ENCODE data around the gene IFITM2. TPM values are rescaled to one million over a fixed set of nuclear protein-coding genes. Genes with fewer than 3 reads are reported as not detected.
"Not testable (repeated sequence)": the region's sequence is repeated elsewhere in the genome, so short reads cannot be mapped to it uniquely, and the experiment has no call there.

Gene IFITM2
- total RNA-seq (2014; rRNA removed; shearing (Covaris generic)) = 75.2 and 104 TPM in 2 replicates
- polyA plus RNA-seq (2016; fragmentation: Nextera tagmentation; extraction: Ambion mirVana) = 1,025 and 1,029 TPM in 2 replicates

- H4K20me1 ChIP-seq (ENCODE audit: insufficient read depth); H3K9me3 ChIP-seq (ENCODE audit: low read depth); H2AFZ ChIP-seq; in situ Hi-C loops (cut with MboI); H3K36me3 ChIP-seq (ENCODE audit: low read depth); H3K27me3 ChIP-seq (replicated peaks; ENCODE audit: insufficient read depth); H3K4me1 ChIP-seq (ENCODE audit: insufficient read depth); H3K9me2 ChIP-seq (ENCODE audit: insufficient read depth): not testable (repeated sequence)
- H3K9ac ChIP-seq = peak within 1 kb of the TSS; percentile 85
- WGBS, 2 experiments (ENCODE audit: low coverage in 1 of 2, low lambda C conversion rate in 2 of 2, missing lambda C conversion rate in 2 of 2) = 2 to 4% methylated on average over 17 to 21 of the region's 28 CpGs
- H3K4me3 ChIP-seq = peak within 1 kb of the TSS; percentile 98
- H3K27ac ChIP-seq = peak within 1 kb of the TSS; percentile 74
- peak; percentile 91 for DNase-seq
- H3K79me2 ChIP-seq (ENCODE audit: insufficient read depth) = peaks cover 19% of the 10 kb centered on the region
- H3K4me2 ChIP-seq (ENCODE audit: unreplicated experiment) = peak within 1 kb of the TSS; percentile 100
- peaks cover 30% of the 10 kb centered on the region for H3F3A ChIP-seq (ENCODE audit: insufficient read depth)
These were observed at the start of gene IFITM2 for GRCh38 chr11:307766-308708. TSS of gene IFITM2 (plus strand) at chr11:307816. CDS start at chr11:308193, 377 bp downstream.

- H3F3A ChIP-seq (ENCODE audit: insufficient read depth) = peaks cover 10% of the 10 kb centered on the region; the same call in 1 of the 2 replicates
- no peaks in the 10 kb centered on the region for H3K9me3 ChIP-seq (ENCODE audit: low read depth)
- no peaks in the 10 kb centered on the region for H3K27me3 ChIP-seq (replicated peaks; ENCODE audit: insufficient read depth)
- H3K4me3 ChIP-seq = no peak overlapping the region
- no peaks in the 10 kb centered on the region for H4K20me1 ChIP-seq (ENCODE audit: insufficient read depth)
- no peak overlapping the region for H3K4me2 ChIP-seq (ENCODE audit: unreplicated experiment)
- no peak for TF ChIP-seq EZH2phosphoT487 (IDR thresholded peaks at IDR 0.05; ENCODE audit: insufficient read depth, low read depth)
- no peak for TF ChIP-seq EZH2 (IDR thresholded peaks at IDR 0.05; ENCODE audit: insufficient read depth, poor library complexity, severe bottlenecking)
- H3K36me3 ChIP-seq (ENCODE audit: low read depth) = no peaks in the 10 kb centered on the region
- H3K4me1 ChIP-seq (ENCODE audit: insufficient read depth) = no peaks in the 10 kb centered on the region
- WGBS, 2 experiments (ENCODE audit: low coverage in 1 of 2, low lambda C conversion rate in 2 of 2, missing lambda C conversion rate in 2 of 2) = 71 to 77% methylated on average over 9 to 10 of the region's 10 CpGs
- H3K27ac ChIP-seq = no peak overlapping the region
- no peak overlapping the region for H3K9ac ChIP-seq
- in situ Hi-C loops (cut with MboI) = no loop called here
- no peaks in the 10 kb centered on the region for H3K9me2 ChIP-seq (ENCODE audit: insufficient read depth)
- no peaks in the 10 kb centered on the region for H3K79me2 ChIP-seq (ENCODE audit: insufficient read depth)
- DNase-seq = no peak
- no peak overlapping the region for H2AFZ ChIP-seq
These were observed 48.2 kb upstream of the IFITM2 start for GRCh38 chr11:259413-259812.

- H3K36me3 ChIP-seq (ENCODE audit: low read depth) = no peaks in the 10 kb centered on the region
- H3K27me3 ChIP-seq (replicated peaks; ENCODE audit: insufficient read depth) = no peaks in the 10 kb centered on the region
- no peaks in the 10 kb centered on the region for H3F3A ChIP-seq (ENCODE audit: insufficient read depth)
- H3K4me3 ChIP-seq = no peak overlapping the region
- no peaks in the 10 kb centered on the region for H4K20me1 ChIP-seq (ENCODE audit: insufficient read depth)
- H3K9me2 ChIP-seq (ENCODE audit: insufficient read depth) = no peaks in the 10 kb centered on the region
- in situ Hi-C loops (cut with MboI) = no loop called here
- 79 to 81% methylated on average over 4 of the region's 4 CpGs for WGBS, 2 experiments (ENCODE audit: low coverage in 1 of 2, low lambda C conversion rate in 2 of 2, missing lambda C conversion rate in 2 of 2)
- H3K79me2 ChIP-seq (ENCODE audit: insufficient read depth) = no peaks in the 10 kb centered on the region
- DNase-seq = no peak
- H3K4me2 ChIP-seq (ENCODE audit: unreplicated experiment) = no peak overlapping the region
- H3K9me3 ChIP-seq (ENCODE audit: low read depth) = no peaks in the 10 kb centered on the region
- no peak overlapping the region for H3K27ac ChIP-seq
- TF ChIP-seq EZH2 (IDR thresholded peaks at IDR 0.05; ENCODE audit: insufficient read depth, poor library complexity, severe bottlenecking) (no peak), EZH2phosphoT487 (IDR thresholded peaks at IDR 0.05; ENCODE audit: insufficient read depth, low read depth) (no peak)
- no peak overlapping the region for H3K9ac ChIP-seq
- H2AFZ ChIP-seq = no peak overlapping the region
- no peaks in the 10 kb centered on the region for H3K4me1 ChIP-seq (ENCODE audit: insufficient read depth)
These were observed 46.0 kb upstream of the IFITM2 start for GRCh38 chr11:261624-262023.

- no peak overlapping the region for H3K27ac ChIP-seq
These were observed 40.8 kb upstream of the IFITM2 start for GRCh38 chr11:266676-267439.

More at GRCh38 chr11:266676-267439, 40.8 kb upstream of the IFITM2 start:
- in situ Hi-C loops (cut with MboI) = no loop called here
- Histone ChIP-seq H4K20me1 (ENCODE audit: insufficient read depth) (no peaks in the 10 kb centered on the region), H3K9me3 (ENCODE audit: low read depth) (no peaks in the 10 kb centered on the region), H3K79me2 (ENCODE audit: insufficient read depth) (no peaks in the 10 kb centered on the region), H3K4me3 (no peak overlapping the region), H3K27me3 (replicated peaks; ENCODE audit: insufficient read depth) (no peaks in the 10 kb centered on the region), H3F3A (ENCODE audit: insufficient read depth) (peaks cover 4% of the 10 kb centered on the region), H3K9ac (no peak overlapping the region), H3K4me2 (ENCODE audit: unreplicated experiment) (no peak overlapping the region), H2AFZ (no peak overlapping the region), H3K4me1 (ENCODE audit: insufficient read depth) (no peaks in the 10 kb centered on the region), H3K36me3 (ENCODE audit: low read depth) (no peaks in the 10 kb centered on the region), H3K9me2 (ENCODE audit: insufficient read depth) (no peaks in the 10 kb centered on the region)
- 85 to 88% methylated on average over 9 to 12 of the region's 13 CpGs for WGBS, 2 experiments (ENCODE audit: low coverage in 1 of 2, low lambda C conversion rate in 2 of 2, missing lambda C conversion rate in 2 of 2)
- DNase-seq = peak; percentile 18
- no peak for TF ChIP-seq EZH2phosphoT487 (IDR thresholded peaks at IDR 0.05; ENCODE audit: insufficient read depth, low read depth)
- no peak for TF ChIP-seq EZH2 (IDR thresholded peaks at IDR 0.05; ENCODE audit: insufficient read depth, poor library complexity, severe bottlenecking)

All from GM23248 (cell line).